Liver (tissue), 9 donors: ENCODE data around the gene RNPEPL1. TPM values are rescaled to one million over a fixed set of nuclear protein-coding genes. Genes with fewer than 3 reads are reported as not detected.

Experiments
- DNase-seq: peaks from one replicate; pipeline ENCODE4 v3.0.0-alpha.2; 2017; ENCODE audit warnings: low spot score
- H3K27ac ChIP-seq, 2 donors: one replicate each; pipeline ENCODE4 v1.7.0; 2013; ENCODE audit warnings: inconsistent platforms in 2 of 2, low read length in 2 of 2, control low read depth in 1 of 2, low read depth in 1 of 2, mild to moderate bottlenecking in 1 of 2
- H3K27me3 ChIP-seq, 4 donors: one replicate each; pipeline versions ENCODE4 v1.6.1 to v1.7.0; 2013; ENCODE audit warnings: low read length in 3 of 4, inconsistent platforms in 1 of 4, mild to moderate bottlenecking in 1 of 4, moderate library complexity in 1 of 4; ENCODE audit not compliant: control insufficient read depth in 4 of 4, insufficient read depth in 4 of 4
- H3K36me3 ChIP-seq, 4 donors: one replicate each; pipeline versions ENCODE4 v1.6.1 to v1.7.0; 2013; ENCODE audit warnings: low read length in 3 of 4, mild to moderate bottlenecking in 3 of 4, low read depth in 1 of 4, moderate library complexity in 1 of 4; ENCODE audit not compliant: control insufficient read depth in 4 of 4, insufficient read depth in 3 of 4
- H3K4me1 ChIP-seq, 4 donors: one replicate each; pipeline versions ENCODE4 v1.6.1 to v1.7.0; 2013; ENCODE audit warnings: low read length in 3 of 4, mild to moderate bottlenecking in 3 of 4, moderate library complexity in 1 of 4; ENCODE audit not compliant: control insufficient read depth in 4 of 4, insufficient read depth in 4 of 4
- H3K4me3 ChIP-seq, 3 donors: one replicate each; pipeline versions ENCODE4 v1.6.1 to v1.7.0; 2013; ENCODE audit warnings: low read length in 3 of 3, control low read depth in 1 of 3, low read depth in 1 of 3, mild to moderate bottlenecking in 1 of 3
- H3K9ac ChIP-seq, 2 donors: one replicate each; pipeline ENCODE4 v1.7.0; 2013; ENCODE audit warnings: low read length in 2 of 2, mild to moderate bottlenecking in 2 of 2, moderate library complexity in 2 of 2, control low read depth in 1 of 2, low read depth in 1 of 2
- H3K9me3 ChIP-seq, 4 donors: one replicate each; pipeline versions ENCODE4 v1.6.1 to v1.7.0; 2013; ENCODE audit warnings: low read length in 3 of 4; ENCODE audit not compliant: control insufficient read depth in 4 of 4
- CTCF ChIP-seq: fragments of 150-350 bp; IDR thresholded peaks from 2 replicates; pipeline ENCODE4 v1.5.1; 2017; ENCODE audit warnings: improper control_type of control experiment, low read depth, low read length; ENCODE audit not compliant: missing input control
- EGR1 ChIP-seq, 2 donors: IDR thresholded peaks; 2 replicates each; pipeline ENCODE4 v1.6.1; 2016 to 2018; ENCODE audit warnings: antibody characterized with exemption in 2 of 2, low read depth in 2 of 2
- FOXA1 ChIP-seq: IDR thresholded peaks from 2 replicates; pipeline ENCODE4 v1.6.1; 2016; ENCODE audit warnings: antibody characterized with exemption
- FOXA2 ChIP-seq: IDR thresholded peaks from 2 replicates; pipeline ENCODE4 v1.6.1; 2016; ENCODE audit warnings: antibody characterized with exemption
- GABPA ChIP-seq, 2 donors: IDR thresholded peaks in 1 of 2; conservative IDR thresholded peaks in 1 of 2; 2 replicates each; pipeline ENCODE4 v1.6.1; 2016; ENCODE audit warnings: antibody characterized with exemption in 2 of 2, mild to moderate bottlenecking in 1 of 2, moderate library complexity in 1 of 2
- HNF4A ChIP-seq, 2 donors: conservative IDR thresholded peaks; 2 replicates each; pipeline ENCODE4 v1.6.1; 2016; ENCODE audit warnings: antibody characterized with exemption in 2 of 2, mild to moderate bottlenecking in 2 of 2
- HNF4G ChIP-seq: IDR thresholded peaks from 2 replicates; pipeline ENCODE4 v1.6.1; 2016; ENCODE audit warnings: antibody characterized with exemption
- JUND ChIP-seq, 2 donors: IDR thresholded peaks; 2 replicates each; pipeline ENCODE4 v1.6.1; 2016; ENCODE audit warnings: antibody characterized with exemption in 2 of 2
- MAX ChIP-seq: IDR thresholded peaks from 2 replicates; pipeline ENCODE4 v1.6.1; 2016; ENCODE audit warnings: antibody characterized with exemption
- NR2F2 ChIP-seq: IDR thresholded peaks from 2 replicates; pipeline ENCODE4 v1.6.1; 2016; ENCODE audit warnings: antibody characterized with exemption
- RAD21 ChIP-seq, 2 donors: IDR thresholded peaks; 2 replicates each; pipeline ENCODE4 v1.6.1; 2016; ENCODE audit warnings: antibody characterized with exemption in 2 of 2, mild to moderate bottlenecking in 2 of 2
- RXRA ChIP-seq, 2 donors: IDR thresholded peaks; 2 replicates each; pipeline ENCODE4 v1.6.1; 2017 to 2018; ENCODE audit warnings: antibody characterized with exemption in 2 of 2, mild to moderate bottlenecking in 1 of 2
- SP1 ChIP-seq: IDR thresholded peaks from 2 replicates; pipeline ENCODE4 v1.6.1; 2018; ENCODE audit warnings: antibody characterized with exemption, mild to moderate bottlenecking
- TAF1 ChIP-seq: conservative IDR thresholded peaks from 2 replicates; pipeline ENCODE4 v1.6.1; 2016; ENCODE audit warnings: antibody characterized with exemption, mild to moderate bottlenecking
- YY1 ChIP-seq: IDR thresholded peaks from 2 replicates; pipeline ENCODE4 v1.6.1; 2016; ENCODE audit warnings: antibody characterized with exemption, mild to moderate bottlenecking
- WGBS: extraction: QIAGEN DNeasy Blood & Tissue Kit; methylation state at CpG from one replicate; pipeline ENCODE4 v1.1.7; 2013; 5-methylcytosine and 5-hydroxymethylcytosine counted together
- polyA plus RNA-seq, 2 donors: library from polyadenylated mRNA; stranded (reverse) in 1 of 2; unstranded in 1 of 2; fragments of 200-250 nt in 1 of 2; fragments of >200 nt in 1 of 2; fragmentation: Nextera tagmentation in 1 of 2; extraction: Ambion mirVana in 1 of 2; gene quantifications; one replicate each; pipeline versions ENCODE4 v1.2.1 to v1.2.3, GENCODE V29; 2013 to 2015
- total RNA-seq, 2 donors: library from RNA; depleted of rRNA; stranded (reverse); fragments of >200 nt; gene quantifications; one replicate each; pipeline ENCODE4 v1.2.3, GENCODE V29; 2014
- TF ChIP-seq, protein P1 (sequence below): IDR thresholded peaks from 2 replicates; pipeline ENCODE4 v1.6.1; 2016; ENCODE audit warnings: antibody characterized with exemption
- TF ChIP-seq, protein P2 (sequence below): IDR thresholded peaks from 2 replicates; pipeline ENCODE4 v1.6.1; 2016; ENCODE audit warnings: antibody characterized with exemption, mild to moderate bottlenecking
- TF ChIP-seq, protein P3 (sequence below): IDR thresholded peaks from 2 replicates; pipeline ENCODE4 v1.6.1; 2016; ENCODE audit warnings: antibody characterized with exemption
- donor health status: healthy.
- donor health status: healthy.
- donor health status: healthy.
- donor health status: healthy.
- donor health status: healthy.

Gene RNPEPL1
- total and polyA plus RNA-seq, 4 donors: 24.8 to 43.9 (median 29.4) TPM

DNA sequence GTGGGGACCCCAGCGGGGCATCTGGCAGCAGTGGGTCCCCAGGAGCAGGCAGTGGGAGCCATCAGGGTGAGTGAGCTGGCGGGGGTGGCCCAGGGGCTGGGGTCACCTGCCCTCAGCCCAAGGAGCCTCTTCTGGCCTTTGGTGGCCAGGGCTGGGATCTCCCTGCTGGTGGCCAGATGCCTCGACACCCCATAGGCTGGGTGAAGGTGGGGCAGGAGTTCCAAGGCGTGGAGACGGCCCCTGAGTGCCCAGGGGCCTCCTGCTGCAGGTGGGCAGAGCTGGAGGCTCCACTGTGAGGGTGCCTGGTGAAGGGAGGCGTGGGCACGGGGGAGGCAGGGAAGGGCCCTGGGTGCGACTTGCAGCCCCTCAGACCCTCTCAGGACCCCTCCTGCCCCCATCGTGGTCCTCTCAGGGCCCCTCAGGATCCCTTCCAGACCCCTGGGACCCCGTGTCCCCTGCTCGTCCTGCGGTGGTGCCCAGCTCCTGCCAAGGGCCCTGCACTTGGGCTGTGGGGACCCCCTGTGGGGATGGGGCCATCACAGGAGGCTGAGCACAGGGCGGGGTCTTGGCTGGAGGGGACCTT lies 52.0 kb downstream of the RNPEPL1 start:
- H3K9ac ChIP-seq: no peak overlapping the region
- TF ChIP-seq, protein P1, sequence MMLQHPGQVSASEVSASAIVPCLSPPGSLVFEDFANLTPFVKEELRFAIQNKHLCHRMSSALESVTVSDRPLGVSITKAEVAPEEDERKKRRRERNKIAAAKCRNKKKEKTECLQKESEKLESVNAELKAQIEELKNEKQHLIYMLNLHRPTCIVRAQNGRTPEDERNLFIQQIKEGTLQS: no peak
- TF ChIP-seq JUND (IDR thresholded peaks at IDR 0.05) (no peak), FOXA1 (no peak), RAD21 (IDR thresholded peaks at IDR 0.05) (no peak), SP1 (no peak), GABPA (IDR thresholded peaks at IDR 0.05 in 1 of 2, conservative IDR thresholded peaks at IDR 0.05 in 1 of 2) (no peak), CTCF (no peak), TAF1 (no peak), EGR1 (IDR thresholded peaks at IDR 0.05; ENCODE audit: low read depth in 2 of 2) (no peak), YY1 (no peak), FOXA2 (no peak), NR2F2 (no peak), HNF4A (conservative IDR thresholded peaks at IDR 0.05) (no peak), RXRA (IDR thresholded peaks at IDR 0.05) (no peak)
- TF ChIP-seq, protein P2, sequence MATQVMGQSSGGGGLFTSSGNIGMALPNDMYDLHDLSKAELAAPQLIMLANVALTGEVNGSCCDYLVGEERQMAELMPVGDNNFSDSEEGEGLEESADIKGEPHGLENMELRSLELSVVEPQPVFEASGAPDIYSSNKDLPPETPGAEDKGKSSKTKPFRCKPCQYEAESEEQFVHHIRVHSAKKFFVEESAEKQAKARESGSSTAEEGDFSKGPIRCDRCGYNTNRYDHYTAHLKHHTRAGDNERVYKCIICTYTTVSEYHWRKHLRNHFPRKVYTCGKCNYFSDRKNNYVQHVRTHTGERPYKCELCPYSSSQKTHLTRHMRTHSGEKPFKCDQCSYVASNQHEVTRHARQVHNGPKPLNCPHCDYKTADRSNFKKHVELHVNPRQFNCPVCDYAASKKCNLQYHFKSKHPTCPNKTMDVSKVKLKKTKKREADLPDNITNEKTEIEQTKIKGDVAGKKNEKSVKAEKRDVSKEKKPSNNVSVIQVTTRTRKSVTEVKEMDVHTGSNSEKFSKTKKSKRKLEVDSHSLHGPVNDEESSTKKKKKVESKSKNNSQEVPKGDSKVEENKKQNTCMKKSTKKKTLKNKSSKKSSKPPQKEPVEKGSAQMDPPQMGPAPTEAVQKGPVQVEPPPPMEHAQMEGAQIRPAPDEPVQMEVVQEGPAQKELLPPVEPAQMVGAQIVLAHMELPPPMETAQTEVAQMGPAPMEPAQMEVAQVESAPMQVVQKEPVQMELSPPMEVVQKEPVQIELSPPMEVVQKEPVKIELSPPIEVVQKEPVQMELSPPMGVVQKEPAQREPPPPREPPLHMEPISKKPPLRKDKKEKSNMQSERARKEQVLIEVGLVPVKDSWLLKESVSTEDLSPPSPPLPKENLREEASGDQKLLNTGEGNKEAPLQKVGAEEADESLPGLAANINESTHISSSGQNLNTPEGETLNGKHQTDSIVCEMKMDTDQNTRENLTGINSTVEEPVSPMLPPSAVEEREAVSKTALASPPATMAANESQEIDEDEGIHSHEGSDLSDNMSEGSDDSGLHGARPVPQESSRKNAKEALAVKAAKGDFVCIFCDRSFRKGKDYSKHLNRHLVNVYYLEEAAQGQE: no peak
- TF ChIP-seq, protein P3, sequence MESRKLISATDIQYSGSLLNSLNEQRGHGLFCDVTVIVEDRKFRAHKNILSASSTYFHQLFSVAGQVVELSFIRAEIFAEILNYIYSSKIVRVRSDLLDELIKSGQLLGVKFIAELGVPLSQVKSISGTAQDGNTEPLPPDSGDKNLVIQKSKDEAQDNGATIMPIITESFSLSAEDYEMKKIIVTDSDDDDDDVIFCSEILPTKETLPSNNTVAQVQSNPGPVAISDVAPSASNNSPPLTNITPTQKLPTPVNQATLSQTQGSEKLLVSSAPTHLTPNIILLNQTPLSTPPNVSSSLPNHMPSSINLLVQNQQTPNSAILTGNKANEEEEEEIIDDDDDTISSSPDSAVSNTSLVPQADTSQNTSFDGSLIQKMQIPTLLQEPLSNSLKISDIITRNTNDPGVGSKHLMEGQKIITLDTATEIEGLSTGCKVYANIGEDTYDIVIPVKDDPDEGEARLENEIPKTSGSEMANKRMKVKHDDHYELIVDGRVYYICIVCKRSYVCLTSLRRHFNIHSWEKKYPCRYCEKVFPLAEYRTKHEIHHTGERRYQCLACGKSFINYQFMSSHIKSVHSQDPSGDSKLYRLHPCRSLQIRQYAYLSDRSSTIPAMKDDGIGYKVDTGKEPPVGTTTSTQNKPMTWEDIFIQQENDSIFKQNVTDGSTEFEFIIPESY: no peak
- H3K27me3 ChIP-seq: no peaks in the 10 kb centered on the region
- no peak for DNase-seq
- H3K4me1 ChIP-seq: peaks cover 0 to 2% (median 0%) of the 10 kb centered on the region in 4 donors
- WGBS: 89% methylated on average over 13 of the region's 13 CpGs
- no peaks in the 10 kb centered on the region for H3K36me3 ChIP-seq
- H3K4me3 ChIP-seq: no peak overlapping the region
- H3K27ac ChIP-seq: no peak overlapping the region
- peaks cover 0 to 3% (median 0%) of the 10 kb centered on the region in 4 donors for H3K9me3 ChIP-seq

DNA sequence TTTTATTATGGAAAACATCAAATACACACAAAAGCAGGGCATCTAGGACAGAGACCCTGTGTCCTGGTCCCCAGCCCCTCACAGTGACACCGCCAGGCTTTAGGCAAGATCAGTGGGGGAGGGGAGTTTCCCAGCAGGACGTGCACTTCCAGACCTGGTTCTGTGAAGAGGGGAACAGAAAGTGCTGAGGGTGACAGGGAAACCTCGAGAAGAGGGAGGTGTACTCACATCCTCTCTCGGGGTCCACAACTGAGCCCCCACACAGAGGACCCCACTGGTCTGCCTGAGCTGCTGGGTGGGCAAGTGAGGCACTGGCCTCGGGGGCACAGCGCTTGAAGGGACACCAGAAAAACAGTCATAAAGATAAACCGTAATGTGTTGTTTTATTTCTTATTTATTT lies 52.6 kb downstream of the RNPEPL1 start:
- H3K36me3 ChIP-seq: no peaks in the 10 kb centered on the region
- H3K27me3 ChIP-seq: no peaks in the 10 kb centered on the region
- H3K4me3 ChIP-seq: no peak overlapping the region
- peaks cover 0 to 2% (median 0%) of the 10 kb centered on the region in 4 donors for H3K4me1 ChIP-seq
- peaks cover 0 to 3% (median 0%) of the 10 kb centered on the region in 4 donors for H3K9me3 ChIP-seq
- H3K27ac ChIP-seq: no peak overlapping the region
- no peak for DNase-seq
- 80% methylated on average over 7 of the region's 7 CpGs for WGBS
- H3K9ac ChIP-seq: no peak overlapping the region
- TF ChIP-seq RXRA (IDR thresholded peaks at IDR 0.05): no peak
- TF ChIP-seq MAX: no peak
- no peak for TF ChIP-seq HNF4A (conservative IDR thresholded peaks at IDR 0.05)
- no peak for TF ChIP-seq FOXA2
- TF ChIP-seq GABPA (IDR thresholded peaks at IDR 0.05 in 1 of 2, conservative IDR thresholded peaks at IDR 0.05 in 1 of 2): no peak
- no peak for TF ChIP-seq HNF4G
- no peak for TF ChIP-seq CTCF
- TF ChIP-seq, protein P3: no peak
- no peak for TF ChIP-seq FOXA1
- no peak for TF ChIP-seq YY1
